H1 (cell line): ENCODE results near the gene RRBP1. TPM values are rescaled to one million over a fixed set of nuclear protein-coding genes. Genes with fewer than 3 reads are reported as not detected.

Experiments
- CTCF ChIA-PET: fragments of 300-600 bp; sonication (Branson Sonifier 250); formaldehyde crosslinking; loops from one replicate; lab custom pipeline; 2021; ENCODE audit not compliant: partially characterized antibody; lab: Charles Lee
- POLR2A ChIA-PET: fragments of 300-600 bp; sonication (Branson Sonifier 250); formaldehyde crosslinking; loops from one replicate; lab custom pipeline; 2021; ENCODE audit warnings: inconsistent platforms; ENCODE audit not compliant: partially characterized antibody; lab: Charles Lee
- DNase-seq, 2 experiments: peaks; one replicate each; pipeline versions ENCODE4 v3.0.0 to v3.0.0-alpha.2; 2010 to 2022; ENCODE audit warnings: low spot score in 2 of 2, low read depth in 1 of 2, mixed read lengths in 1 of 2
- FAIRE-seq: peaks from 2 replicates; lab custom pipeline; 2011; peaks lifted over from hg19 to GRCh38; lab: Jason Lieb, UNC
- H2AFZ ChIP-seq: 2 replicates; pipeline ENCODE4 v1.8.1; 2012; ENCODE audit warnings: low read length, inconsistent platforms
- H2AK5ac ChIP-seq: 2 replicates; pipeline ENCODE4 v1.6.1; 2013; ENCODE audit warnings: low read depth, low read length
- H2BK120ac ChIP-seq: replicated peaks from 2 replicates; pipeline ENCODE3; 2013; ENCODE audit warnings: low read depth, low read length, inconsistent platforms
- H2BK12ac ChIP-seq: 2 replicates; pipeline ENCODE4 v1.6.1; 2013; ENCODE audit warnings: low read depth, low read length
- H2BK15ac ChIP-seq: 2 replicates; pipeline ENCODE4 v1.6.1; 2013; ENCODE audit warnings: low read length
- H2BK20ac ChIP-seq: 2 replicates; pipeline ENCODE4 v1.6.1; 2013; ENCODE audit warnings: low read length
- H2BK5ac ChIP-seq: 2 replicates; pipeline ENCODE4 v1.6.1; 2013; ENCODE audit warnings: low read depth, low read length
- H3K14ac ChIP-seq: 2 replicates; pipeline ENCODE4 v1.6.1; 2013; ENCODE audit warnings: inconsistent platforms; ENCODE audit not compliant: insufficient read length
- H3K18ac ChIP-seq: 2 replicates; pipeline ENCODE4 v1.6.1; 2013; ENCODE audit warnings: low read length; ENCODE audit errors: extremely low read depth
- H3K23ac ChIP-seq: 2 replicates; pipeline ENCODE4 v1.6.1; 2013; ENCODE audit warnings: inconsistent platforms; ENCODE audit not compliant: insufficient read length
- H3K23me2 ChIP-seq: 2 replicates; pipeline ENCODE4 v1.6.1; 2013; ENCODE audit warnings: low read depth, low read length
- H3K27ac ChIP-seq: 2 replicates; pipeline ENCODE4 v1.6.1; 2011; ENCODE audit warnings: low read depth, low read length, inconsistent platforms
- H3K27me3 ChIP-seq, 4 experiments: replicated peaks in 1 of 4; 1 replicate in 1 of 4; 2 replicates in 3 of 4; pipeline versions ENCODE4 v1.6.1 to v1.8.1; 2011 to 2013; ENCODE audit warnings: low read length in 3 of 4, mild to moderate bottlenecking in 3 of 4, inconsistent platforms in 2 of 4, mixed read lengths in 2 of 4, moderate library complexity in 1 of 4; ENCODE audit not compliant: control insufficient read depth in 3 of 4, insufficient read depth in 3 of 4; ENCODE audit errors: extremely low read depth in 1 of 4
- H3K36me3 ChIP-seq, 4 experiments: 2 replicates each; pipeline versions ENCODE4 v1.6.1 to v1.8.1; 2011 to 2013; ENCODE audit warnings: mild to moderate bottlenecking in 4 of 4, low read length in 3 of 4, moderate library complexity in 2 of 4, control low read depth in 1 of 4, inconsistent platforms in 1 of 4; ENCODE audit not compliant: insufficient read depth in 4 of 4, control insufficient read depth in 2 of 4
- H3K4ac ChIP-seq: replicated peaks from 2 replicates; pipeline ENCODE3; 2013; ENCODE audit warnings: low read length, low read depth, mixed read lengths, inconsistent platforms; ENCODE audit not compliant: insufficient read length
- H3K4me1 ChIP-seq, 4 experiments: replicated peaks in 1 of 4; 1 replicate in 1 of 4; 2 replicates in 3 of 4; pipeline versions ENCODE4 v1.6.1 to v1.8.1; 2011 to 2013; ENCODE audit warnings: low read length in 3 of 4, inconsistent platforms in 2 of 4, mixed read lengths in 1 of 4; ENCODE audit not compliant: insufficient read depth in 4 of 4, control insufficient read depth in 3 of 4
- H3K4me2 ChIP-seq, 2 experiments: 2 replicates each; pipeline versions ENCODE4 v1.6.1 to v1.8.1; 2011 to 2013; ENCODE audit warnings: low read depth in 2 of 2, low read length in 2 of 2, control low read depth in 1 of 2, inconsistent platforms in 1 of 2, mild to moderate bottlenecking in 1 of 2; ENCODE audit not compliant: insufficient read depth in 1 of 2
- H3K4me3 ChIP-seq, 4 experiments: fragments of 200-600, 300-600 bp in 1 of 4; sonication (generic), shearing (Covaris generic), sonication (Bioruptor Twin) in 1 of 4; 2 replicates each; pipeline versions ENCODE4 v1.5.1 to v1.8.1; 2011 to 2016; ENCODE audit warnings: low read length in 4 of 4, low read depth in 3 of 4, control low read depth in 2 of 4, inconsistent platforms in 2 of 4, mild to moderate bottlenecking in 2 of 4, mixed read lengths in 1 of 4, moderate library complexity in 1 of 4; ENCODE audit not compliant: insufficient read depth in 2 of 4; ENCODE audit errors: extremely low read depth in 1 of 4
- H3K56ac ChIP-seq: replicated peaks from 2 replicates; pipeline ENCODE3; 2013; ENCODE audit warnings: low read depth, mild to moderate bottlenecking, mixed read lengths, low read length, inconsistent platforms; ENCODE audit not compliant: insufficient read length
- H3K79me1 ChIP-seq: 2 replicates; pipeline ENCODE4 v1.6.1; 2013; ENCODE audit warnings: low read depth, low read length, control low read depth
- H3K79me2 ChIP-seq, 2 experiments: 2 replicates each; pipeline versions ENCODE4 v1.6.1 to v1.8.1; 2012 to 2013; ENCODE audit warnings: low read length in 2 of 2, mild to moderate bottlenecking in 2 of 2, inconsistent platforms in 1 of 2; ENCODE audit not compliant: insufficient read depth in 2 of 2, control insufficient read depth in 1 of 2
- H3K9ac ChIP-seq, 4 experiments: replicated peaks in 1 of 4; 1 replicate in 1 of 4; 2 replicates in 3 of 4; pipeline versions ENCODE4 v1.6.1 to v1.8.1; 2011 to 2013; ENCODE audit warnings: low read depth in 3 of 4, low read length in 3 of 4, control low read depth in 2 of 4, mild to moderate bottlenecking in 2 of 4, moderate library complexity in 2 of 4, inconsistent platforms in 1 of 4; ENCODE audit errors: extremely low read depth in 1 of 4
- H3K9me3 ChIP-seq, 2 experiments: 2 replicates each; pipeline versions ENCODE4 v1.6.1 to v1.8.1; 2012 to 2013; ENCODE audit warnings: mild to moderate bottlenecking in 2 of 2, moderate library complexity in 2 of 2, control low read depth in 1 of 2, inconsistent platforms in 1 of 2, low read depth in 1 of 2, low read length in 1 of 2, mixed read lengths in 1 of 2; ENCODE audit not compliant: insufficient read depth in 2 of 2
- H4K20me1 ChIP-seq, 2 experiments: replicated peaks in 1 of 2; 2 replicates each; pipeline versions ENCODE3 to v1.8.1; 2011 to 2013; ENCODE audit warnings: inconsistent platforms in 2 of 2, low read length in 2 of 2, mild to moderate bottlenecking in 1 of 2; ENCODE audit not compliant: insufficient read depth in 2 of 2, control insufficient read depth in 1 of 2
- H4K5ac ChIP-seq: 2 replicates; pipeline ENCODE4 v1.6.1; 2013; ENCODE audit warnings: low read length, low read depth, mixed read lengths, inconsistent platforms; ENCODE audit not compliant: insufficient read length
- H4K8ac ChIP-seq: 2 replicates; pipeline ENCODE4 v1.8.0; 2013; ENCODE audit warnings: mild to moderate bottlenecking, moderate library complexity, low read length, inconsistent platforms; ENCODE audit not compliant: insufficient read depth; ENCODE audit errors: extremely low read depth
- H4K91ac ChIP-seq: replicated peaks from 2 replicates; pipeline ENCODE3; 2013; ENCODE audit warnings: low read length, mixed read lengths, inconsistent platforms; ENCODE audit not compliant: insufficient read length
- BCL11A ChIP-seq, 2 experiments: IDR thresholded peaks; one replicate each; pipeline ENCODE4 v1.6.1; 2011; ENCODE audit warnings: low read depth in 2 of 2, low read length in 2 of 2, mild to moderate bottlenecking in 2 of 2
- EP300 ChIP-seq, 2 experiments: IDR thresholded peaks; 1 replicate in 1 of 2; 2 replicates in 1 of 2; pipeline ENCODE4 v1.6.1; 2011 to 2012; ENCODE audit warnings: low read depth in 2 of 2, low read length in 2 of 2, mild to moderate bottlenecking in 2 of 2, borderline replicate concordance in 1 of 2, inconsistent platforms in 1 of 2, moderate library complexity in 1 of 2
- GABPA ChIP-seq: IDR thresholded peaks from 2 replicates; pipeline ENCODE4 v1.6.1; 2011; ENCODE audit warnings: mild to moderate bottlenecking, low read length, moderate library complexity, borderline replicate concordance; ENCODE audit not compliant: insufficient read depth
- HDAC6 ChIP-seq: IDR thresholded peaks from one replicate; pipeline ENCODE4 v1.7.1; 2012; ENCODE audit warnings: low read depth, mild to moderate bottlenecking, inconsistent platforms, low read length, moderate library complexity
- SP2 ChIP-seq: IDR thresholded peaks from 2 replicates; pipeline ENCODE4 v1.6.1; 2012; ENCODE audit warnings: mild to moderate bottlenecking, low read length, inconsistent platforms
- WGBS, 2 experiments: shearing (Covaris generic) in 1 of 2; methylation state at CpG; one replicate each; pipeline versions ENCODE4 v1.1.6 to v1.1.7; 2013 to 2015; ENCODE audit warnings: low lambda C conversion rate in 2 of 2, mixed read lengths in 2 of 2, inconsistent platforms in 1 of 2, low coverage in 1 of 2, missing lambda C conversion rate in 1 of 2; ENCODE audit not compliant: insufficient replicate concordance in 2 of 2, insufficient coverage in 1 of 2, insufficient read length in 1 of 2; ENCODE audit errors: extremely low coverage in 1 of 2, missing lambda C conversion rate in 1 of 2; 5-methylcytosine and 5-hydroxymethylcytosine counted together
- polyA plus RNA-seq, 7 experiments: library from polyadenylated mRNA; depleted of rRNA in 3 of 7; stranded (reverse) in 5 of 7; unstranded in 2 of 7; fragments of >200 nt in 5 of 7; fragments of 200-250 nt in 2 of 7; gene quantifications; 1 replicate in 5 of 7; 2 replicates in 1 of 7; 4 replicates in 1 of 7; pipeline versions ENCODE4 v1.2.1 to v1.2.3, GENCODE V29; 2011 to 2013; ENCODE audit warnings: missing spikeins in 2 of 7, mixed read lengths in 2 of 7
- total RNA-seq: library from RNA; stranded (reverse); fragmentation: NEBNext Ultra II Directional; extraction: Animal tissue kit (Norgen Biotek cat#: 25700); gene quantifications from 2 replicates; pipeline ENCODE4 v1.2.1, GENCODE V29; 2021
- TF ChIP-seq, protein P1 (sequence below): IDR thresholded peaks from 2 replicates; pipeline ENCODE4 v1.6.1; 2011; ENCODE audit warnings: low read depth, mild to moderate bottlenecking, low read length; ENCODE audit not compliant: insufficient read depth

Gene RRBP1
- total and polyA plus RNA-seq, 2 of the 8 experiments (the other 6 are each of a cell fraction or from before 2014, with no cell fraction given): 15.9 to 157 TPM

DNA sequence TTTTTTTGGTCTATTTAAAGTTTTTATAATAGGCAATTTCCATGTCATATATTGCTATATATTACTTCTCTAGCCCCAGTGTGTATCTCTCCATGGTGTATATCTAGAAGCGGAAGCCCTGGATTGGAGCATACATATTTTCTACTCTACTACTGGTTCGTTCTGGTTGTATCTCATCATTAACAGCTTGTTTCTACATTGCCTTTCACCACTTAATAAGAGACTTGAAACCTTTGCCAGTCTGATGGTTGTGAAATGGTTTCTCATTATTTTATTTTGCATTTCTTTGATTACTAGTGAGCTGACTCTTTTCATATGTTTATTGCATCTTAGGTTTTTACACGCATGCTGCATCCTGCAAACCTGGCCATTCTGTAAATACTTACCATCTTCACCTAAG lies 108.6 kb downstream of the RRBP1 start:
- H3K4me2 ChIP-seq: peak overlapping the region; percentile 25 to 91; a peak in 2 of 4 replicates
- H4K20me1 ChIP-seq: peaks cover 0 to 11% of the 10 kb centered on the region in 2 experiments
- no peaks in the 10 kb centered on the region for H3K36me3 ChIP-seq
- no peak overlapping the region for H3K9ac ChIP-seq
- TF ChIP-seq EP300 (IDR thresholded peaks at IDR 0.05; ENCODE audit: borderline replicate concordance in 1 of 2, low read depth in 2 of 2, low read length in 2 of 2) (no peak), HDAC6 (no peak), SP2 (no peak), BCL11A (IDR thresholded peaks at IDR 0.05; ENCODE audit: low read depth in 2 of 2, low read length in 2 of 2) (no peak), GABPA (no peak)
- TF ChIP-seq, protein P1, sequence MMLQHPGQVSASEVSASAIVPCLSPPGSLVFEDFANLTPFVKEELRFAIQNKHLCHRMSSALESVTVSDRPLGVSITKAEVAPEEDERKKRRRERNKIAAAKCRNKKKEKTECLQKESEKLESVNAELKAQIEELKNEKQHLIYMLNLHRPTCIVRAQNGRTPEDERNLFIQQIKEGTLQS: no peak
- H3K4ac ChIP-seq: no peak overlapping the region
- no peak overlapping the region for H3K56ac ChIP-seq
- no peaks in the 10 kb centered on the region for H3K27me3 ChIP-seq
- FAIRE-seq (no peak), DNase-seq (no peak)
- H4K5ac ChIP-seq: no peak overlapping the region
- no peak overlapping the region for H4K8ac ChIP-seq
- WGBS, 2 experiments: 49% methylated on average over 3 of the region's 3 CpGs; no CpG with 5 or more reads in 1 of the 2 experiments
- peaks cover 10 to 78% of the 10 kb centered on the region in 2 experiments; a peak in 3 of 4 replicates for H3K79me2 ChIP-seq
- H2AFZ ChIP-seq: no peak overlapping the region
- H2BK5ac ChIP-seq: no peak overlapping the region
- ChIA-PET CTCF (interaction anchor here (0.6 to 4.5 kb wide), 11 partner anchors 13 to 137 kb away, joined by 3 to 11 read pairs (median 4); no protein-coding TSS in a partner anchor), POLR2A (interaction anchor here (0.6 to 4.3 kb wide), 6 partner anchors 10 to 1993 kb away, joined by 3 to 17 read pairs (median 4); no protein-coding TSS in a partner anchor)
- H2BK20ac ChIP-seq: no peak overlapping the region
- H3K23ac ChIP-seq: no peak overlapping the region
- H4K91ac ChIP-seq: no peak overlapping the region
- peaks cover under 1% of the 10 kb centered on the region; the same call in 1 of the 2 replicates for H3K79me1 ChIP-seq
- H2AK5ac ChIP-seq: no peak overlapping the region
- no peak overlapping the region for H2BK12ac ChIP-seq
- no peak overlapping the region for H3K14ac ChIP-seq
- H3K9me3 ChIP-seq: no peaks in the 10 kb centered on the region
- H3K23me2 ChIP-seq: peaks cover 7% of the 10 kb centered on the region
- peak overlapping the region in 1 of 4 experiments; percentile 28; a peak in 1 of 8 replicates for H3K4me3 ChIP-seq
- H3K27ac ChIP-seq: no peak overlapping the region
- no peak overlapping the region for H2BK120ac ChIP-seq
- H3K4me1 ChIP-seq: peaks cover 0 to 23% (median 10%) of the 10 kb centered on the region in 4 experiments; a peak in 5 of 7 replicates
- no peak overlapping the region for H3K18ac ChIP-seq
- no peak overlapping the region for H2BK15ac ChIP-seq
